Fibroblast of gingiva (primary cell): Measurements from ENCODE around the gene CLMP.
"Not testable (repeated sequence)": the region's sequence is repeated elsewhere in the genome, so short reads cannot be mapped to it uniquely, and the experiment has no call there.

Experiments used
- DNase-seq: peaks from one replicate; pipeline ENCODE4 v3.0.0-alpha.2; 2011; ENCODE audit warnings: low read depth

The CLMP gene

GRCh38 chr11:123217897-123218296, 22.8 kb upstream of the CLMP start:
- no peak for DNase-seq

- no peak for DNase-seq
Observed at GRCh38 chr11:123216249-123216648, 21.2 kb upstream of the CLMP start.

GRCh38 chr11:123214940-123215339, 19.9 kb upstream of the CLMP start:
- DNase-seq, result no peak

- no peak for DNase-seq
Observed at GRCh38 chr11:123214396-123214795, 19.3 kb upstream of the CLMP start.

GRCh38 chr11:123213307-123213771, 18.3 kb upstream of the CLMP start:
- DNase-seq, result no peak

GRCh38 chr11:123212406-123212805, 17.4 kb upstream of the CLMP start:
- DNase-seq, result peak; percentile 49

- no peak for DNase-seq
Observed at GRCh38 chr11:123211981-123212380, 16.9 kb upstream of the CLMP start.

- DNase-seq, result no peak
Observed at GRCh38 chr11:123211149-123211852, 16.3 kb upstream of the CLMP start.

- no peak for DNase-seq
Observed at GRCh38 chr11:123209591-123209990, 14.5 kb upstream of the CLMP start.

GRCh38 chr11:123206791-123207434, 11.9 kb upstream of the CLMP start:
- DNase-seq, result no peak

- DNase-seq, result not testable (repeated sequence)
Observed at GRCh38 chr11:123206055-123206454, 11.0 kb upstream of the CLMP start.

GRCh38 chr11:123203934-123204333, 8.9 kb upstream of the CLMP start:
- DNase-seq, result no peak

GRCh38 chr11:123203471-123203870, 8.4 kb upstream of the CLMP start:
- DNase-seq, result no peak

GRCh38 chr11:123202155-123203151, 7.4 kb upstream of the CLMP start:
- DNase-seq, result no peak

GRCh38 chr11:123200264-123200663, 5.2 kb upstream of the CLMP start:
- no peak for DNase-seq

GRCh38 chr11:123197711-123198110, 2.7 kb upstream of the CLMP start:
- DNase-seq, result peak; percentile 70

- no peak for DNase-seq
Observed at GRCh38 chr11:123196060-123196714, 1.1 kb upstream of the CLMP start.

GRCh38 chr11:123194337-123195187, 486 bp downstream of the CLMP start:
- DNase-seq, result peak; percentile 56

GRCh38 chr11:123193742-123194141, 1.3 kb downstream of the CLMP start:
- no peak for DNase-seq

GRCh38 chr11:123191939-123192338, 3.1 kb downstream of the CLMP start:
- no peak for DNase-seq

- no peak for DNase-seq
Observed at GRCh38 chr11:123190518-123190917, 4.5 kb downstream of the CLMP start.
